Activated CD4-positive, alpha-beta T cell treated with anti-CD3 and anti-CD28 coated beads, Interleukin-2, amount 50 U/mL, for 24 hours (primary cell): ENCODE results near the gene KRT27.

Experiments
- DNase-seq, 2 donors: peaks; one replicate each; pipeline ENCODE4 v3.0.0-alpha.2; 2020; ENCODE audit warnings: low read depth in 1 of 2, low spot score in 1 of 2

The KRT27 gene

GRCh38 chr17:40809721-40810421 is 27.5 kb upstream of the KRT27 start:
- no peak for DNase-seq

- DNase-seq = no peak
Measured at GRCh38 chr17:40806131-40806530, 23.8 kb upstream of the KRT27 start.

GRCh38 chr17:40803617-40804082 is 21.3 kb upstream of the KRT27 start:
- peak; percentile 51 to 72 for DNase-seq

- no peak for DNase-seq
Measured at GRCh38 chr17:40801157-40801556, 18.8 kb upstream of the KRT27 start.

- no peak for DNase-seq
Measured at GRCh38 chr17:40800381-40800780, 18.0 kb upstream of the KRT27 start.

GRCh38 chr17:40799859-40800258 is 17.5 kb upstream of the KRT27 start, which contains the start of gene KRT28:
TSS of gene KRT28 (minus strand) at chr17:40799959. CDS start at chr17:40799893, 66 bp downstream.
- no peak for DNase-seq

GRCh38 chr17:40796846-40797245 is 14.5 kb upstream of the KRT27 start:
- no peak for DNase-seq

- no peak for DNase-seq
Measured at GRCh38 chr17:40795019-40795667, 12.8 kb upstream of the KRT27 start.

- DNase-seq = no peak
Measured at GRCh38 chr17:40794466-40794865, 12.1 kb upstream of the KRT27 start.

GRCh38 chr17:40793832-40794231 is 11.5 kb upstream of the KRT27 start:
- DNase-seq = no peak

- no peak for DNase-seq
Measured at GRCh38 chr17:40791787-40792436, 9.6 kb upstream of the KRT27 start.

- no peak for DNase-seq
Measured at GRCh38 chr17:40791111-40791510, 8.8 kb upstream of the KRT27 start.

- no peak for DNase-seq
Measured at GRCh38 chr17:40779181-40779909, 3.0 kb downstream of the KRT27 start.

- DNase-seq = no peak
Measured at GRCh38 chr17:40778461-40778860, 3.9 kb downstream of the KRT27 start.

GRCh38 chr17:40777971-40778370 is 4.4 kb downstream of the KRT27 start:
- DNase-seq = no peak

- no peak for DNase-seq
Measured at GRCh38 chr17:40777459-40777858, 4.9 kb downstream of the KRT27 start.

GRCh38 chr17:40775945-40776344 is 6.4 kb downstream of the KRT27 start:
- DNase-seq = no peak

GRCh38 chr17:40772101-40772500 is 10.2 kb downstream of the KRT27 start, which contains the start of gene KRT26:
TSS of gene KRT26 (minus strand) at chr17:40772201. CDS start at chr17:40772113, 88 bp downstream.
- DNase-seq = no peak

GRCh38 chr17:40765657-40766056 is 16.7 kb downstream of the KRT27 start:
- no peak for DNase-seq

GRCh38 chr17:40763752-40764151 is 18.6 kb downstream of the KRT27 start:
- no peak for DNase-seq
